NAMALWA (cell line): ENCODE results near the gene PSMB7.

ENCODE experiments used
- DNase-seq: peaks from one replicate; pipeline ENCODE4 v3.0.0-alpha.2; 2015; ENCODE audit warnings: low spot score

The PSMB7 gene

DNA sequence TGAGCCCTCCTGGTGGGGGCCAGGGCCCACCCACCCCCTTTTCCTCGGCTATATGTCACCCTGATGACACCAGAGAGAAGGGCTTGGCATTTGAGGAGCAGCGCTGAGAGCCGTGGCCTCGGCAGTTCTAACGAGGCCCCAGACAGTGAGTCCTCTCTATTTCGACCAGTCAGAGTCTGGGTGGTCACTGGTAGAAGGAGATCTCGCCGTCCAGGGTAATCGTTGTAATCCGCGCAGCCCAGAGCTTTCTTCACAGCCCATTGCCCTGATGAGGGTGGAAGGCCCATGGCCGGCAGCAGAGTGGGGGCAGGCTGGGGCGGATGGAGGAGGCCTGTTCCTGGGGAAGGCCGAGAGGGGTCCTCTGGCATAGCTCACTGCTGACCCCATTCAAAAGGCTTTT, 70.2 kb downstream of the PSMB7 start:
- DNase-seq: no peak

DNA sequence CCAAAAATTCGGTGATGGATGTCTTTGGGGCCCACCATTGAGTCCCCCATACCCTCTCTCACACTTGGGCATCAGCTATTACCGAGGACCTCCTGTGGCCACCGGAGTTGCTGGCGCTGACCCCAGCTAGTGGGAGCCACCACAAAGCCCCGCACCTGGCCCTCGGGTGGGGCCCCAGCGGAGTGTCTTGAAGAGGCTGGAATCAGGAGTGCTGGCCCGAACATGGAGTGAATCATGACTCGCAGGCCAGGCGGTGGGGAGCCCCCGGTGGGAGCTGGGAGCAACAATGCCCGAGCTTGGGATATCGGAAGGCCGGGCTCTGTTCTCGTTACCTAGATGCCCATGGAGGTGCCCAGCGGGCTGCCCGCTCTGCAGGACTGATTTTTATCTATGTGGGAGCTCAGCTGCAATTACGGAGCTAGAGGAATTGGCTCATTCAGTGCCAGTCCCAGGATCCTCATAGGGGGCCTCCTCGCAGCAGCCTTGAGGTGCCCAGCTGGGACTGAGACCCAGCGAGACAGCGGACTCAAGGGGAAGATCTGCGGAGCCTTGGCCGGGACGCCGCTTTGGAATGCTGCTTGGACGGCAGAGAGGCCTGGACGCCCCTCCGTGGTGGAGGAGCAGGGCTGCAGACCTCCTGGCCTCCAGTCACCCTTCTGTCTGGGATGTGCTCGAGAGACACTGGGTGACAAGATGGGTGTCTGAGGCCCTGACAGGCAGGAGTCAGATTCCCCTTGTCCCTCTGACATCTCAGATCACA, 70.8 kb downstream of the PSMB7 start:
- no peak for DNase-seq

DNA sequence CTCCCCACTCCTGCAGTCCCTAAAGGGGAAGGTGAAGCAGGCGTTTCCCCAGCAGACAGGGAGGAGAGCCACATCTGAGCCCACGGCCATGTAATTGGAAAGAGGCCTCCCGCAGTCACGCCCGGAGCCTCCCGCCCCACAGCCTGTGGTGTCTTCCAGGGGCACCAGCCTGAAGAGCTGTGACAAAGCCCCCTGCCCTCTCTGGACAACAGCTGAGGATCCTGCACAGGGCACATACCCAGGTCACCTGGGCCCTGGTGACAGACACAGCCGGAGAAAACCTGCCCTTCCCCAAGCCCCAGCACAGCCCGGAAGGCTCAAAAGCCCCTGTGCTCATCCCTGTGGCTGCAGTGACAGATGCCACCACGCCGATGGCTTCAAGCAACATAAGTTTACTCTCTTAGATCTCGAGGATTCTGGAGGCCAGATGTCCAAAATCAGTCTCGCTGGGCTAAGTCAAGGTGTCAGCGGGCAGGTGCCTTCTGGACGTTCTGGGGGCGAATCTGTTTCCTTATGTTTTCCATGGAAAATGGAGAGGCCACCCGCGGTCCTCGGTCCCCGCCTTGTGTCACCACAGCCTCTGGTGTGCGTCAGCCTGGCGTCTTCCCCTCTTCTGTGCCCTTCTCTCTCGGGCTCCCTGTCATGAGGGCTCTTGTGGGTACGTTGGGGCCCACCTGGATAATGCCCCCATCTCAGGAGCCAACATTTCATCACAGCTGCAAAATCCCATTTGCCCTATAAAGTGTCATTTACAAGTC, 71.5 kb downstream of the PSMB7 start:
- no peak for DNase-seq

DNA sequence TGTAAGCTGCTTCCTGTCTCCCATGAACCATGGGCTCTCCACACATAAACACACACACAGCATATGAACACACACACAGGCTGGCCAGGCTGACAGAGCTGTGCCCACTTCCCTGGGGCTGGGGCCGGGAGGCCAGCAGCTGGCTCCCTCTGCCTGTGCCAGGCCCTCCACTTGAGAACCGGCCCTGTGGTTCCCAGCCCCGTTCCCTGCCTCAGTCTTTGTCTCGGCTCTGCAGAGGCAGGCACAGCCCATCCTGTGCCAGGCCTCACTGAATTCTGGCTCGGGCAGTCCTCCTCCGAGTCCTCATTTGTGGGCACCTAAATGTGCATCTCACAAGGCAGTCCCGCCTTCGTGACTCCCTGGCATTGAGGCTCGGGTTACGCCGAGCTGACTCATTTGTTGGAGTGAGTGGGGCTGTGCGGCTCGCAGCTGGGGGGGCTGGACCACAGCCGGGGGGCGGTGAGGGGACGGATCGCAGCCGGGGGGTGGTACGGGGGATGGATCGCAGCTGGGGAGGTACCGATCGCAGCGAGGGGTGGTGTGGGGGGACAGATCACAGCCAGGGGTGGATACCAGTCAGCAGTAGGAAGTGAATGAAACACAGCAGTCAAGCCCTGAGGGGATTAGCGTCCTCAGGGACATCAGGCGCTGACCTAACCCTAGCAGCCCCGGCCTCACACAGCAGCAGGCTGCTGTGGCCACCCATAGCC, 72.3 kb downstream of the PSMB7 start:
- DNase-seq: no peak

DNA sequence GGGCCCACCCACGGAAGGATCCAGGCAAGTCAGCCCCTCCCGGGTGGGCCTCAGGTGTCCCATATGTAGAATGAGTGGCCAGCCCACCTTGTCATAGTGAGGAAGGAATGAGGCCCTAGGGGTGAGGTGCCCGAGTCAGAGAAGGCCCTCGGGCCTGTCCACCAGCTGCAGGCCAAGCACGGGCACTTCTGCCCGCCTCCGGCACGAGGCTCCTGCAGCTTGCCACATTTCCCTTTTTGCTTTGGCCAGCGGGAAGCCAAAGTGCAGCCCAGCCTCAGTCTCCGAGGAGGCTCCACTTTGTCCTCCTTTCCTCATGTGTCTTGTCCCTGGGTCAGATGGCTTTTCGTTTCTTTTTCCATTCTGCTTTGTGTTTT, 72.9 kb downstream of the PSMB7 start:
- DNase-seq: no peak

DNA sequence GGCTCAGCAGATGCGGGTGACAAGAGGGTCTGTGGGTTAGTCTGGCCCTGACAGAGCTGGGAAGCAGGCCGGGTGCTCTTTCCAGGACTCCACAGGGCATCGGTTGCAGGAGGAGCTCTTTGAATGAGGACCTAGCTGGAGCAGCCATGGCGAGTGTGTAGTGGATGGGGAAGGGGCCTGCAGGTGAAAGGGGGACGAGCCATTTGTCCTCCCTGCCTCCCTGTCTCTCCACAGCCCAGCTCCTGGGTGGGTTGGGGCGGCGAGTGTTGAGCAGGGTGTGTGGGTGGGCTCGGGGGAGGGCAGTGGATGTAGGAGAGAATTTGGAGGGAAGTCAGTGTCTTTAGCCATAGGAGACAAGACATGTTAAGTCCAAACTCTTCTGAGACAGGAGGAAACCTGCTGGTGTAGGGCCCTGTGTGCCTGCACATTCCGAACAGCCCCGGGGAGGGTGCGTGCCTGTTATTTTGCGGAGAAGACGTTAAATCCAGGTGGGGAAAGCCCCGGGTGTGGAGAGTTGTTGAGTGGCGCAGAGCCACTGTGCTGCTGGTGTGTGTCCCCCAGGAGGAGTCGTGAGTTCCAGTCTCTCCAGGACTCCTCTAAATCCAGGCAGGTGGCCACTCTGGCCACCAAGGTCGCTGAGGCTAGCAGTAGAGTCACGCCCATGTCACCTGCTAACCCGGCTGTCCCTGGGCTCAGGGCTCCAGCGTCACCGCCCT, 73.6 kb downstream of the PSMB7 start:
- no peak for DNase-seq

DNA sequence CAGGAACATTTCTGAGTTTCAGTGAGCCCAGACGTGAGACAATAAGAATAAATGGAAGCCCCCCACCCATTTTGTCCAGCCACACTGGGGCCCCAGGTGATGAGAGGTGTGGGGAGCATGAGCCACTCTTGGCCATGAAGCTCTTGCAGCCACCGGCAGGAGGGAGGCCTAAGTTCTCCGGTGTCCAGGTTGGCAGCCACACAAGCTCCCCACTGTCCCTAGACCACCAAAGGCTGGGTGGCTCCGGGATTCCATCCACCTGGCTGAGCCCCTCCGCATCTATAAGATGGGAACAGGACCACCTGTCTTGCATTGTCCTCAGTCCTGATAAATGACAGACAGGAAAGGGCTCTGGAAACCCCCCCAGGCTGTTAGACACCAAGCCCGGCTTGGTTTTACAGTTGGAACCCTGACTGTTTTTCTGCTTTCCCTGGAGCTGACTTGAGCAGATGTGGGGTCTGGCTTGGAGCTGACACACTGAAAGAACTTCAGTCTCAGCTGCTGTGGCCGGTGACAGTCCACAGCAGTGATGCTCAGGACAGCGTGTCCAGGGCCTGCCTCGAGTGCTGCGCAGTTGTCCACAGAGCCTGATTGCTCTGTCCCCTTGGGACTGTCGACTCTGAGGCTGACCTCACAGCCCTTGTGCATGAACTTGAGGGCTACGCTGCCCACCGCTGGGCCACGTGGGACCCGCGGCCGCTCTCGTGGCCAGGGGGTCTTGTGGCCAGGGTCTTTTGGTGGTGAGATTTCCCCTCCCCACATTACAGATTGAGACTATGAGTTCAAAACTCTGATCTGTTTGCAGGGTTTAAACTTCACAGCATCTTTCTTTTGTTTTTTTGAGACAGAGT, 74.8 kb downstream of the PSMB7 start:
- DNase-seq: no peak

DNA sequence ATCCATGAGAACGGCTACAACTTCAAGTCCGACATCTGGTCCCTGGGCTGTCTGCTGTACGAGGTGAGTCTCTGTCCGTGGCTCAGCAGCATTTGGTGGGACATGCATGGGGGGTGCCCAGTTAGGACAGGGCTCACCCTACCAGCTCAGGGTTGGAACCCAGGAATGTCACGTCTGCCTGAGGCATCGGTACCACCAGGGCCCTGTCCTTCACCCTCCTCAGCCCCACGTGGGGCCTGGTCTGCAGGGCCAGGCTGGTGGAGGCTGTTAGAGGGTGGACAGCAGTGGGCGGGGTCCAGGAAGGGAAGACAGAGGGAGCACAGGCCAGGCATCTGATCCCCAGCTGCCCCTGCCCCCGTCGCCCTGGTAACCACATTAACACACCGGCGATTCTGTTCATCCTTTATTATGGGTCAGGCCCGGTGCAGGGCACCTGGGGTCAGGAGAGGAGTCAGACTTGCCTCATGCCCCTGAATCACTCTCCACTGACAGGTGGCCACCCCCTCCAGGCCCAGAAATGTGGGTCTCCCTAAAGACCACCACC, 75.6 kb downstream of the PSMB7 start:
- DNase-seq: no peak

DNA sequence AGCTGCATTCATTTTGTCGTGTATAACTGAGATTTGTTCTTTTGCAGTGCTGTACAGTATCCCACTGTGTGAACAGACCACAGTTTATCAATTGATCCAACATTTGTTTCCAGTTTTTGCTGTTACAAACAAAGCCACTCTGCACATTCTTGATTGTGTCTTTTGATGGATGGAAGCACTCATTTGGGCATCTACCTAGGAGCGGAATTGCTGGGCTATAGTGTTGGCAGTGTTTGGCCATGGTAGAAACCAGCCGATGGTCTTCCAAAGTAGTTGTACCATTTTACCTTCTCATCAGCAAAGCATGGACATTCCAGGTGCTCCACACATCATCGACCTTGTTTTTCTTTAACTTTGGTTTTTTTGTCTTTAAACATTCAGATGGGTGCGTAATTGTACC, 77.7 kb downstream of the PSMB7 start:
- DNase-seq: no peak

DNA sequence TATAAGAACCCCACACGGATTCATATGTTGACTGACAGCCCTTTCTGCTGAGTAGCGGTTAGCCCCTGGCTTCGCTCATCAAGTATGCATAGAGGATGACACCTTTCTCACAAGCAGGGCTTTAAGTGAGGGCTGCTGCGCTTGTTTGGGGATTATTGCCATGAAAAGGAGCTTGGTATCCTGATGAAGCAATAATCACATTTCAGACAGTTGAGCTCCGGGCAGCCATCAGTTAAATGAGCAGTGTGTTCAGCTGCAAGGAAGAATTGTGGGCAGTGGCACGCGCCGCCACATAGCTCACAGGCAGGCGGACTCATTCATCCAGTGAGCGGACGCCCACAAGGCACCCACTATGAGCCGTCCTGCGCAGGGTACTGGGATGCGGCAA, 79.9 kb downstream of the PSMB7 start:
- DNase-seq: no peak

DNA sequence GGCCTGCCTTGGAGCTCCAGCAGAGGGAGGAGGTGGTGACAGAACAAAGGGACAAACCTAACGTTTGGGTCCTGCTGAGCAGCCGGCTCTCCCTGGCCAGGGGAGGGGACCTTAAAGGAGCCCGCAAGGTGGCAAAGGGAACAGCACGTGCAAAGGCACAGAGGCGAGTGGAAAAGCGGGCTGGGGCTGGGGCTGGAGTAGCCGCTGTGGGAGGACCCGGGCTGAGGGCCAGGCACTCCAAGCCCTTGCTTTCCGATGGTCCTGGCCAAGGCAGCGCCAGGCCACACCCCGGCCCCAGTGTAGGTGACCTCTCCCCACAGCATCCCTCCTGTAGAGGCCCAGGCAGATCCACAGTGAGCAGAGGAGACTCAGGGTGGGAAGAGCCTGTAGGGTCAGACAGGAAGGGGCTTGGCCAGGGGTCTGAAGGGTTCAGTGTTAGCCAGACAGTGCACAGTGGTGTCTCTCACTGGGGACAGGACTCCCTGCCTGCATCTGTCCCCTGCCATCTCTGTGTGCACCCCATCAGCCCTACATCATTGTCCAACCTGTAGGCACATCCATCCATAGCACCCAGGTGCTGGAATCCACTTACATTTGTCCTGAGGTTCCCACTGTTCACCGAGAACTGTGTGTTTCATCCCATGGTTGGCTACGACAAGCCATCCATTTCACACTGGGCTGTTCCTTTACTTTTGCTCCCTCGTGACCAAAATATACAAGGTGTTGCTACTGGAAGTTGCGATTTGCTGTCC, 80.5 kb downstream of the PSMB7 start:
- no peak for DNase-seq

DNA sequence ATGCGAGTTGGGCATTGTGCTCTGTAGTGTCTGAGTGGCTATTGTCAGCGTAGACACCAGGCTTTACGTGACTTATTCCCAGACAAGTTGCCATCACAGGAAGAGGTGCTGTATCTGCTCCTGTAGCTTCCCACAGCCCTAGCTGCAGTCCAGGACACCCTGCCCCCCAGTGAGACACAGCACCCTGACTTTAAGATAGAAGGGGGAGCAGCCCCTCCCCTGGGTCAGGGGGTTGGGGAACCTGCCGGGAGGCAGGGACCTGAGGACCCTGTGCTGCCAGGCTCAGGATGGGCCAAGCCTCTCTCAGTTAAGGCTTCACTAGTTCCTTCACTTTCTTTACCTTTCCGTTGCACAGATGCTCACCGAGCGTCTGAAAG, 82.1 kb downstream of the PSMB7 start:
- no peak for DNase-seq

DNA sequence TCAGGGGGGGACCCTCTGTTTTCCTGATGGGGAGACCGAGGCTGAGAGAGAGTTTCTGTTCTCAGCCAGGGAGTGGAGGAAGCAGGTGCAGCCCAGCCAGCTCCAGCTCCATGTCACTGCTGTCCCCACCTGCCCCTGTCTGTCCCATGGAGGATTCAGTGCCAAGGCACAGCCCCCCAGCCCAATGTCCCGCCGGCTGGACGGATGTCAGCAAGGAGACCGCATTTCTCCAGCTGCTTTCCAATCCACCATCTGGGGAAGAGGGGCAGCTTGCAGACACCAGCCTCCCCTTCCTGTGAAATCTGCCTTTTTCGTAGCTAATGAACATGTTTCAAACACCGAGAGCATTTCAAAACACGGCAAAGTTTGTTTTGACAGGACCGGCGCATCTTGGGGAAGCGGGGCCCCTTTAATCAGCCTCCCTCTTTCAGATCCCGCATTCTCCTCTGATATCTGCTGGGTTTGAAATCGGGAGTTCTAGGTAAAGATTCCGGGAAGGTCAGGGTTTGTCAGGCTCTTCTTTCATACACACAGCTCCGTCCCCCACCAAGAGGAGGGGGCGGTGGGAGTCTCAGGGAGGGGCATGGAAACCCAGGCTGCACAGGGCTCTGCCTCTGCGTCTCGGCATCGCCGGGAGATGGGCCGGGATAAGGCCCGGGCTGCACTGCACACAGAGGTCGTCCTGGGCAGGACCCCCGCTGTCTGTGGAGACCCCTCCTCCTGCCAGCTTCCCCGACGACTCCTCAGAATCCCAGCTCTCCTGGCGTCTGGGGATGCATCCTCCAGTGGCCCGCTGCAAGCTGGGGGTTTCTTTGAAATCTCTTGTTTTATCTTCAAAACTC, 82.7 kb downstream of the PSMB7 start:
- DNase-seq: no peak

DNA sequence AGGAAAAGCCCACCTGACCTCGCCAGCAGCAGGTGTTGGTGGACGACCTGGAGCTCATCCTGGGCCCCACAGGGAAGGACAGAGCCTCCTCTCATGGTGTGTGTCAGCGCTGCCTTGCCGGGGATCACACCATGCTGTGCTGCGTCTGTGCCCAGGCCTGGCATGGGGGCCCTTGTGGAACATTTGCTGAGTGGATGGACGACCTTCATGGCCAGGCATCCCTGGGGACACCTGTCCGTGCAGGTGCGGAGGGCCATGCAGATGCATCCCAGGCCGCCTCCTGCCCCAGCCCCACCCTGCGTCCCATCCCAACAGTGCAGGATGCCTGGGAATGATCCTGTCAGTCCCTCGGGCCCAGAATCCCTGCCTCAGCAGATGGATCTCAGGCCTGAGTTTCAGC, 83.7 kb downstream of the PSMB7 start:
- no peak for DNase-seq

DNA sequence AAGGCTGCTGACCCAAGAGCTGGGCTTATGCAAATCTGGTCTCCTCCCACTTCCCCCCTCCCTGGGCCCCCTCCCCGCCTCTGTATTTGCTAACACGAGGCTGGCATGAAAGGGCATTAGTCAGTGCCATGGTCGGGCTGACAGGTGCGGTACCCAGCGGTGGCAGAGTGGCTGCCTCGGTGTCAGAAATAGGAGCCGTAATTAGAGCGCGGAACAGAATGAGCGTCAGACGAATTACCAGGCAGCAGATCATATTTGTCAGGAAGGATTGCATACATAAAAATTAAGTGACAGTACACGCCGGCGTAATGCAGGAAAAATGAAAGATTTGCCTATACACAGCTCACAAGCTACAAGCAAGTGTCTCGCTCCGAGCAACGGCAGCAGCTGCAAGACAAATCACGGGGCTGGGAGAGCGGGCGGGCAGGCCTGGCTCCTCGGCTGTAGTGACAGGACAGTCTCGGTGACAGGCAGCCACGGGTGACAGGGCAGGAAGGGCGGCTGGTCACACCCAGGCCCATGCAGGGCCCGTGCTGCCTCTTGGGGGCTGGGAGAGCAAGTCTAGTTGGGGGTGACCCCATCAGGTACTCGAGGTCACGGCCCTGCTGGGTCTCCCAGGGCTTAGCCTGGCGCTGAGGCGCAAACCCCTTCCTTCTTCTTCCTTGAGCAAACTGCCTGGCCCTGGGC, 85.1 kb downstream of the PSMB7 start:
- no peak for DNase-seq

DNA sequence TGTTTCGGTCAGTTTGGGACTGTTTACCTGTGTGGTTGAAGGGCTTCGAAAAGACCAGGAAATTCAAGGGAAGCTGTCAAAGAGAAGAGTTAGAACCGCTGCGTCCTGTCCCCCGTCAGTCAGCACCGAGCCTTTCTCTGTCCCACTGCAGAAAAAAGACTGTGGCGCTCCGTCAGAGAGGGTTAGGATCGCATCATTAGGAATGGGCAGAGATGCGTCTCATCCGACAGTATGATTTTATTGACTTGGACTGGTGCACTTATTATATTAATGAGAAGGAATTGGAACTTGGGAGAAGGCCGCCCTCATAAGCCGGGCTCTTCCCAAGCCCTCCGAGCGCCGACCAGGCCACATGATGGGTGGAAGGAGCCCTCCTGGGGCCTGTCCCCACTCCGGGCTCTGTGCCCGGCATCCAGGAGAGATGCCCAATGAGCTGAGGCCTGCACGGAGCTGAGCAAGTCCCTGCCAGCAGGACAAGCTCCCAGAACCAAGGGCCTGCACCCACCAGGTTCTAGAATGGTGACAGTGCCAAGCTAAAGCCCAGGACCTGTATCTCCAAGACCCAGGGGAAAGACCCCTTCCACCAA, 85.9 kb downstream of the PSMB7 start:
- no peak for DNase-seq

DNA sequence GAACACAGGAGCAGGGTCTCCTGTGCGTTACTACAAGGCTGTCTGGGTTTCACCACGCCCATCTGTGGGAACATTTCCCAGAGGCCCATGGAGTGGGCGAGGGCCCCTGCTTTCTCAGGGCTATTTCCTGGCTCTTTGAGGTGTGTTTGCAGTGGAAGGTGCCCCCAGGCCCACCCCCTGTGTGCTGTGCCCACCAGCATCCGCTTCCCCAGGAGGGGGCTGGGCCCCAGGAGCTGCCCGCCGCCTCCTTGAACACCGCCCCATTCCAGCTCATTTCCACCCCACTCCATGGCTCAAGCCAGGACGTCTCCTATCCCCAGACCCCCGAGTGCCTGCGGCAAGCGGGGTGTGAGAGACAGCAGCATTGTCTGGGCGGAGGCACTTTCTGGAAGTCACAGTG, 87.0 kb downstream of the PSMB7 start:
- DNase-seq: no peak

DNA sequence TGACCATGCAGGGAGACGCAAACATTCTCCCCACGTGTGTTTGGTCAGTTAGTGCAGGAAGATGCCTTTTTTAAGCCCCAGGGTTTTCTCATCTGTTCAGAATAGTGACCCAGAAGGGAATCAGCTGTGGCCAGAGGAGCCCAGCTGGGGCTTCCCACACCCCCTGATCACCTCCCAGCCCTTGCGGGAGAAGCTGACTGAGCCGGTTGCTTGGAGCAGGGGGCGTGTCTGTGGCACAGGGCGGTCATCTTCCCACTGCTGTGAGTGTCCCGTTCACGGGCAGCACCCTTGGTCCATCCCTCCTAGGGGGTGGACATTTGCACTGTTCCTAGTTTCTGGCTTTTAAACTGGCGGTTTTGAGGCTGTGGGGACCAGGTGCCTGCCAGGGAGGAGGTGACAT, 87.8 kb downstream of the PSMB7 start:
- no peak for DNase-seq

DNA sequence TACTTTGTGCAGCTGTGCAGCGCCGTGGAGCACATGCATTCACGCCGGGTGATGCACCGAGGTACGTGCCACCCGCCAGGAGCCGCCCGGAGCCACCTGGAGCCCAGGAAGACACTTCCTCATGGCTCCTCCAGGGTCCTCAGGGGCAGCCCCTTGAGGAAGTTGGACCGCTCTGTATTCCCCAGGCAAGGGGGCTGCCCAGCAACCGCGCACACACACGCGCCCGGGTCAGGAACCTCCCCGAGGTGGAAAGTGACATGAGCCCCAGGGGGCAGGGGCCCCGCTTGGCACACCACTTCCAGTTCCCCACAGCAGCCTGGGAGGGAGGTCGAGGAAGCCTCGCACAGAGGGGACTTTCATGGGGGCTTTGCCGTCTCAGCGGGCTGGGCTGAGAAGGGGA, 88.9 kb downstream of the PSMB7 start:
- DNase-seq: no peak
